NCI-H2081 (cell line): ENCODE data around the gene PIGP.
"Not testable (repeated sequence)": the region's sequence is repeated elsewhere in the genome, so short reads cannot be mapped to it uniquely, and the experiment has no call there.

Source experiments
- DNase-seq, 2 experiments: peaks; one replicate each; lab custom pipeline; 2025; lab: John Stamatoyannopoulos, UW

Gene PIGP

DNA sequence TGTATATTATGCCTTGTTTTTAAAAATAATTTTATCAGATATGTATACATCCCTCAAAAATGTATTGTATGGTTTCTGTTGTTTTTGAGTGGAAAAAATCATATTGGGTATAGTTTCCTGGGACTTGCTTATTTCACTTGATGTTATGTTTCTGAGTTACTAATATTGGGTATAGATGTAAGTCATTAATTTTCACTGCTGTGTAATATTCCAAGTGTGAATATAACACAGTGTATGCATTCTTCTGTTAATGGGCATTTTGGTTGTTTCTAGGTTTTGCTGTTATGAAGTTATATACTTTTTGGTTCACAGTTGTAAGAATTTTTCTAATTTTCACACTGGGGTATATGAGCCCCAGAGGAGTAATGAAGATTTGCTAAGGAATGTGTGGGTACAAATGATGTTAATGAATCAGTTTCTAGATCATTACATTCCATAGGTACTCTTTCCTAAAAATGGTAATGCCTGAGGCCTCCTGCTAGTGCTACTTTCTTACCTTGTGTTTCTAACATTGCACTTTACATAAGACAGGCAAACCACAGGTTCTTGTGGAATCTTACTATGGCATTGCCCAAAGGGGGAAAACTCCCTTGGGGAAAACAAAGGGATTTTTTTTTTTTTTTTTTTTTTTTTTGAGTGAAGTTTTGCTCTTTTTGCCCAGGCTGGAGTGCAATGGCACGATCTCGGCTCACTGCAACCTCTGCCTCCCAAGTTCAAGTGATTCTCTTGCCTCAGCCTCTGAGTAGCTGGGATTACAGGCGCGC is 3.4 kb upstream of the PIGP start:
- DNase-seq = no peak

DNA sequence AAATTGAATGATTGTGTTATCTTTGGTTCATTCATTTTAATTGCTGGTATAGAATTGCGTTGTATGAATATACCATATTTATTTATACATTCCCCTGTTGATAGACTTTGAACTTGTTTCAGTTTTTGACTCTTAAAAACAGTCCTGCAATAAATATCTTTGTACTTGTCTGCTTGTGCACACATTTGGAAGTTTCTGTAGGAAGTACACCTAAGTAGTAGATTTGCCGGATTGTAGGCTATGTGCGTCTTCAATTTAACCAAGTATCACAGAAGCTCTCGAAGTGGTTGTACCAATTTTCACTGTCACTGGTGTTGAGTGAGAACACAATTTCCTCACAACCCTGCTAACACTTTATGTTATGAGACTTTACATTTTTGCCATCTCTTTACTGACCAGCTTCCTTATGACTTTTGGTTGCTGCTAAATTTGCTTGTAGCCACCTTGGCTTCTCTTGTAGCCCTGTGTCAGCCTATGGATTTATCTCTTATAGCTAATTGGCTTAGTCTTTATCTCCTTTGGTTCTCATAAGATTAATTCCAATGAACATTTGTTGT is 2.4 kb upstream of the PIGP start:
- no peak for DNase-seq

DNA sequence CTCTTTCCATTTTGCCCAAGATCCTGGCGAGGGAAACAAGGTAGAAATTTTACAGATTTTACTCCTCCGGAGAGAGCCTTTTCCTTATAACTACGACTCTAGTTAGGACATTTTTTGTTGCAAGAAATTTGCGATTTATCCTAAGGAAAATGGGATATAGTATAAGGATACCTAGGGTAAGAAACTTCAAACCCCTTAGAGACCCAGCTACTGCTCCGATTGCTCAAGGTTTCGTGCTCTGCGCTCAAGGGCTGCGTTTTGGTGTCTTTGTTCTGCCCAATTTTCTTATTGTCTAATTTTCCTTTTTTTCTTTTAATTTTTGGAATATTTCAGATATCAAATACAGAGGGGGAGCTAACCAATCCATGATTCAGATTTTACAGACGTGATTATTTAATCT is 1.7 kb upstream of the PIGP start:
- peak in 1 of 2 experiments; percentile 3 for DNase-seq

DNA sequence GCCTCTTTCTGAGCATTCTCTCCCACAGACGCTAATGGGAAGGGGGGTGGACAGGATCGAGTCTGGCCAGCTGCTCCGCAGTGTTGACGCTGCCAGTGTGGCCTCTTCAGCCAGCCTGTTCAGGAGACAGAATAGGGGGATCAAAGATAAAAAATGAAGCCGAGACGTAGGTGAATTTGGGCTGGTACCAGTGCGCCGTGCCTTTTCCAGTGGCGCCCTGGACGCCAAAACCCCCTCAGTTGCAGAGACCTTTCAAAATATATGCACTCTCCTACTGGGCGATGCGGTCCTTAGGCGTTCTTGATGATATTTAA is 1.3 kb upstream of the PIGP start:
- DNase-seq = peak in 1 of 2 experiments; percentile 29

DNA sequence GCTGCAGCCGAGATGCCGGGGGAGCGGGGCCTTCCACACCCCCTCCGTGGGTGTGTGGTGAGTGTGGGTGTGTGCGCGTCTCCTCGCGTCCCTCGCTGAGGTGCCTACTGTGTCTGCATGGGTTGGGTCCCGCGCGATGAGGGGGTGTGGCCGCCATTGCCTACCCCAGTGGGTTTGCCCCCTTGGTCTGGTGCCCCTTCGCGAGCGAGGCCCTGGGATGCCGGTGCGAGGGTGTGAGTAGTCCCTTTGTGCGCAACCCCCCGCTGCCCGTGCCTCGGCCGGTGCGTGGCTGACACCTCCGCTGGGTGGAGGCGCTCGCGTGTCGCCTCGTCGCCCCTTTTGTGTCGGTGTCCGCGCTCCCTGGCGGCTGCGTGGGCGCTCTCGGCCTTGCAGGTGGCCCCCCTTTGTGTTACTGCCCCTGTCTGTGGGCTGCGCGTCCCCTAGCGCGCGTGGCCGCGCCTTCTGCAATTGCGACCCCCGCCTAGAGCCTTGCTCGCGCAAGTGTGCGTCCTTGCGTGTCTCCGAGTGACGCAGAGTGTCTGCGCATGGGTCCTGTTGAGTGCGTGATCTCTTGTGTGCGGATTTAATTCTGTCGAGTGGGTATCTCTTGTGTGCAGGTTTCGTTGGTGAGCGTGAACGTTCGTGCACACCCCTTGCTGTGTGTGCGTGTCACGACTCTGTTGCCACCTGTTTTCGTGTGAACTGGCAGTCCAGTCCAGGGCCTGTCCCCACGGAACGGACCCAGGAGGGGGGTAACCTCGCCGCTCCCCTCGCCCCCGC is 736 bp upstream of the PIGP start:
- DNase-seq = peak; percentile 52 to 58

DNA sequence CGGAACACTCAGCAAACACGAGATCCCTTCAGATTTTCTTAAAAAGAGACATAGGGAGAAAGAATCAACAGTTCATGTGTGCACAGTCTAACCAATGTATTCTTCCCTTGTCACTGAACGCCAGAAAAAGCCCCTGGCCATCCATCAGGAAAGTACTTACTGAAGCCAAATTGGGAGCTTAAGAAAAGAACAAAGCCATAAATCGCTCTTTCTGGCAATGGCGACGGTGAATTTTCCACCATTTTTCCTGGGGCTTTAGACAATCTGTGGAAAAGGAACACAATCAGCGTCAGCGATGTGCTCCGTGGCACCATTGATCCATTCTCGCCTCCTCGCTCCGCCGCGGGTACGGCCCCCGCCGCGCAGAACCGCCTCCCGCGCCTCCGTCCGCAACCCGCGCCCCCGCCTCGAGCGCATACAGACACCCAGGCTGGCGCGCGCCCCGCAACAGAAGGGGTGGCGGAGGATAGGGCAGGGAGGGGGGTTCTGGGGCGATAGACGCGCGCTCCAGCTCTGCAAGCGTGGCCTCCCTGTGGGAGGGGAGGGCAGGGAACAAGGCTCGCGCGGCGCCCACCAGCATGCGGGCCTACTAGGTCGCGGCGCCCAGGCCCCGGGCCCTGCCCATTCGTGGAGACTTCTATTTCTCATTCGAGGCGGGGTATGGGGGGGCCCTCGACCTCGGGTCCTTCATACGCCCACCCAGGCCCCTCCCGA is 440 bp downstream of the PIGP start:
- DNase-seq = peak; percentile 81 to 86

DNA sequence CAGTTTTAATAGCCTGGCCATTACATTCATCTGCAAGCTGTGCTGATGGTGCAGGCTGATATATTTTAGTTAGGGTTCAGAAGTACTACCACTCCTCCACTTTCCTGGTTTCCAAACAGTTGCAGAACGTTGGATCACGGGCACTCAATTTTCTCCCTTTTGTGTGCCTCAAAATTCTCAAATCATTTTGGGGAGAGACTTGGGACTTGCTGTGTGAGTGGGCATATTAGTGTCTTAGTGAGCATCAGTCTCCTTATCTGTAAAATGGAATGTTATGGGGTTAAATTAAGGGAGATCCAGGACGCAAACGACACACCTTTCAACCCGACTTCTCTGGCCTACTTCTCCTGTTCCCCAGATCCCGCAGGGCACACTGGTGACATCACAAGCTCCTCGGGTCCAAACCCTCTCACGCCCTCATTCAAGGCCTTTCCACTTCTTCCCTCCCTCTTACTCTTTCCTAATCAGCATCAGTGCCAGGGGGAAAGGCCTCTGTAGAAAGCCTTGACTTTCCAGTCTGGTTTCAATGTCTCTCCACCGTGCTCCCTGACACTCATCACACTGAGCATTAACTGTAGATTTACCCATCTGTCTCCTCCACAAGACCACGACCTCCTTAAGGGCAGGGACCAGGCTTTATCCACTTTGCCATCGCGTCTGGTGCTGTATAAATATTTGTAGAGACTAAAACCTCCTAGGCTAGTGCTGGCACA is 1.2 kb downstream of the PIGP start:
- peak; percentile 14 to 36 for DNase-seq

DNA sequence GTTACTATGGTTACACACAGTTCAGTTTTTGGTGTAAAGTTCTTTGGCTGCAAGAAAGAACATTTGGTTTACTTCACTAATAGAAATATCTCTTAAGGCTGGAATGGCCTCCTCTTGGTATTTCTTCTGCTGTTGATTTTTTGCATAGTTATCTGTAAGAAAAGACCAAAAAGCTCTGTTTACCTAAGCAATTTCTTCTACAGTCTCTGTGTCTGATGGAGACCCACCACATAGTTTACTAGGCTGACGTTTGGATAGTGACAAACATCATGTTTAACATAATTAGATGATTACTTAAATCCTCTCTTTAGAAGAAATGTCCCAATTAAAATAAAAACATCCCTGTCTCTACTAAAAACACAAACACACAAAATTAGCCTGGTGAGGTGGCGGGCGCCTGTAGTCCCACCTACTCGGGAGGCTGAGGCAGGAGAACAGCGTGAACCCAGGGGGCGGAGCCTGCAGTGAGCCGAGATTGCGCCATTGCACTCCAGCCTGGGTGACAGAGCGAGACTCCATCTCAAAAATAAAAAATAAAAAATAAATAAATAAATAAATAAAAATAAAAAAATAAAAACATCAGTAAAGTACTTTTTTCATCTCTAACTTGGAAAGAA is 7.2 kb downstream of the PIGP start:
- DNase-seq = no peak

DNA sequence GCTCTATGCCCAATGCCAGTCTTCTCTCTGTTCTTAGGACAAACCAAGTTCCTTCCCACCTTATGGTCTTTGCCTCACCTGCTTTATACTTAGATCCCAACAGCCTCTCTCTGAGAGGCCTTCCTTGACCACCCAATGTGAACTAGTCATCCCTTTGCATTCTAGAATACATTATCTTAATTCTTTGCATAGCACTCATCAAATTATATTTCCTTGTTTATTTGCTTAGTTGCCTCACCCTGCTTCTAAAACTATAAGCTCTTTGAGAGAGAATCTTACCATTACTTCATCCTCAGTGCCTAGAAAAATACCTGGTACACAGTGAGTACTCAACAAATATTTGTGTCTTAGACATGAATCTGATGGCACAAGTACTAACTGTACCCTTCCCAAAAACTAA is 8.0 kb downstream of the PIGP start:
- DNase-seq = no peak

DNA sequence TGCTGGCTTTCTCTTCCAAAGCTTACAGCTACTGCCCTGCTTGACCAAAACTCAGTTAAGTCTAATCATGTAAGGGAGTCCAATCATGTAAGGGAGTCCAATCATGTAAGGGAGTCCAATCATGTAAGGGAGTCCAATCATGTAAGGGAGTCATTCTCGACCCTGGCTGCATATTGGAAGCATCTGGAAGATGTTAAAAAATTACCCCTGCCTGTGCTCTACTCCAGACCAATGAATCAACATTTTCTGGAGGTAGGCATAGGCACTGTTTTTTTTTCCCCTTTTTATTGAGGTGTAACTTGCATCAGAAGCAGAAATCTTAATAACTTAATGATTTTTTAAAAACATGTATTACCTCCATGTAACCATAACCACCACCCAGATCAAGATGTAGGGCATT is 9.4 kb downstream of the PIGP start:
- no peak for DNase-seq

DNA sequence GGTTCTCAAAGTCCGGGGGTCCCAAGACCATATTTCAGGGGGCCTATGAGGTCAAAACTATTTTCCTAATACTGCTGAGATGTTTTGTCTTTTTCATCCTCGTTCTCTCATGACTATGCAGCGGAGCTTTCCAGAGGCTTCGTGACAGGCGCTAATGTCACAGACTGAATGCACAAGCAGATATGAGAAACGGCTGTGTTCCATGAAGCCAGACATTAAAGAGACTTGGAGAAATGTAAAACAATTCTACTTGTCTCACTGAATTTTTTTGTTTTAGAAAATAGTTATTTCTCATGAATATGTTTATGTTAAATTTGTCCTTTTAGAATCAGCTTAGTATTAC is 10.3 kb downstream of the PIGP start:
- DNase-seq = no peak

DNA sequence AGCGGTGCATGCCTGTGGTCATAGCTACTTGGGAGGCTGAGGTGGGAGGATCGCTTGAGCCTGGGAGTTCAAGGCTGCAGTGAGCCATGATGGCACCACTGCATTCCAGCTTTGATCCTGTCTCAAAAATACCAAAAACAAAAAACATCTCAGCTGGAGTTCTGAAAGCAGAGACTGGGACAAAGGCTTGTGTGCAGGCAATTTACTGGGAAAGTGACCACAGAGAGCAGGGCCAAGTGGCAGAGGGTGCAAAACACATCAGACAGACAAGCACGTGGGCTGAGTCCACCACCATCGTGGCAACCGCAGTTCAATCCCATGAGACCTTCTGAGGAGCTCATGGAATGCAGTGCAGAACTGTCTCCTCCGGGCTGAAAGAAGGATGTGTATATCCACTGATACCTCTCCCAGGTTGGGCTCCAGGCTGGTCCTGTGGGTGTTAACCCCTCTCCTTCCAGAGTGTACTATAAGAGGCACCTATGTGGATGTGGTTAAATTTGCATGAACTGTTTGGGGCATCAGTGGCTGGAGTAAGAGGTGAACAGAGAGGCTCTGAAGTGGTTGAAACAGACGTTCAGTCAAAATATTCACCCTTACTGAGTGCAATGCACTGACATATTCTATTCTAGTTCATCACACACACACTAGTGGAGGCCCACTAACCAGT is 10.8 kb downstream of the PIGP start:
- DNase-seq = no peak

DNA sequence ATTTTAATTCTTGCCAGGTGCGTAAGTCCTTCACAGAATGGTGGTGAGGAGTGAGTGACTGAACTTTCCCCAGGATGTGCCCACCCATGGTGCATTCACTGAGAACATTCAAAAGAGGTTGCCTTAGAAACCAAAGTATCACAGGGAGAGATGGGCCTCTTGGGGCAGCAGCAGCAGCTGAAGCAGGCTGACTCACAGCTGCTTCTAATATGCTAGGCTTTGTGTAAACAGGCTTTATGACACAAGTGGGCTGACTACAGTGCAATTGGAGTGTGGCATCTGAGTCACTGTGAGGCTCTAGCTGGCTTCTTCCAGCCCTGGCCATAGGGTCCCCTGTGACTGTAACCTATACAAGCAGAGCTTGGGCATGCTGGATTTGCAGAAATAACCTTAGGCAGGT is 12.6 kb downstream of the PIGP start:
- peak; percentile 90 to 98 for DNase-seq

DNA sequence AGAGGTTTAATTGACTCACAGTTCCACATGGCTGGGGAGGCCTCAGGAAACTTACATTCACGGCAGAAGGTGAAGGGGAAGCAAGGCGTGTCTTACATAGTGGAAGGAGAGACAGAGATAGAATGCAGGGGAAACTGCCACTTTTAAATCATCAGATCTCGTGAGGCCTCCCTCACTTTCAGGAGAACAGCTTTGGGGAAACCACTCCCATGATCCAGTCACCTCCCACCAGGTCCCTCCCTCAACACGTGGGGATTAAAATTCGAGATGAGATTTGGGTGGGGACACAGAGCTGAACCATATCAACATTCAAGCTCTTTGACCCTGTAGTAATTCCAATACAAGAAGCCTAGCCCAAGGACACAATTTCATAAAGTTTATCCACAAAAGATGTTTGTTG is 13.7 kb downstream of the PIGP start:
- DNase-seq = no peak

DNA sequence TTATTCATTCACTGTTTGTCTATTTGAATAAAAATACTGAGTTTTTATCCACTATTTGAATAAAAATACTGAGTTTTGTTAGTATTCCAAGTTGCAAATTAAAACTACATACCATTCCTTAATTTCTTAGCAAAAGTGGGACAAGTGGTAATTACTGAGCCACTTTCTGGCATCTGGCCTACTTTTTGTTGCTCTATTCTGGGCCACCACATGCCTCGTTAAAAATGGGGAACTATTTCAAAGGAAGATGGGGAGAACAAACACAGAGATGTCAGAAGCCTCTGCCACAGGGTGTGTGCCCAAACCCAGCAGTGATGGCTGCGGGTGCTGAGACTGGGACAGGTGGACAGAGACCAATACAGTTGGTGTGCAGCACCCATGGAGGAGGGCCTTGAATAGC is 14.6 kb downstream of the PIGP start:
- no peak for DNase-seq

DNA sequence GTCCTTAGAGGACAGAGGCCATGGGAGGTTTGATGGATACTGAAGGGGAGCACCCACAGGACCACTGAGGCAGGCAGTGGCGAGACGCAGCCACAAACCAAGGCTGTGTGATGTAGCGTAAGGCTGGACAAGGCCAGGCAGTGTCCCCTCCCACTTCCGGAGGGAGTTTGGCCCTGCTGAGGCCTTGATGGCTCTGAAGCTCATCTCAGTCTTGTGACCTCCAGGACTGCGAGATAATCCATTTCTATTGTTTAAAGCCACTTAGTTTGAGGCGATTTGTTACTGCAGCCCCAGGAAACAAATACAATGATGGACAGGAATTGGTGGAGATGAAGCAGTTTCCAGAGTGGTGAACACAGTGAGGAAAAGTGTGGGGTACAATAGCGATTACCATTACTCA is 15.3 kb downstream of the PIGP start:
- no peak for DNase-seq

DNA sequence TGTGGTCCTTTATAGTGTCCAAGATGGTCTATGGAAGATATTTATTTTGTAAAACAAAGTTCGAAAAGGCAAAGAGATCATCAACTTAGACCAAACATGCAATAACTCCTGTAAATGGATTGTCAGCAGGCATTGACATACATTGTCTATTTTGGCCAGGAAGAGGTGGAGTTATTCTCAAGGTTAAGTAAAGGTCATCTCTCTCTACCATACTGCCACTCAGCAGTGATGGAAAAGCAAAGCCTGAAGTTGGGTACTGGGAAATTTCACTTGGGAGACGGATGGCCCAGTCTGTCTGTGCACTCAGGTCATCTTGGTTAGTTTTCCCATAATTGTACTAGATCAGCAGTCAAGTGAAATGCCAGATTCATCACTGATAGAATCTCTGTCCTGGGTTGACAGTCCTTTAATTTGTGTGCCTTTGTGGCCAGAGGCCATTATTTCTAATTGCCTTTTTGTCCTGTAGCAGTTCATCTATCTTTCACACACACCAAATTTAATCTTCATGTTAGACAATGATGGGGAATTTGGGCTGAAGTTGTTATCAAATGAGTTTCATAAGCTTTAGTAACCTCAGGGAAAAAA is 17.5 kb downstream of the PIGP start:
- DNase-seq = no peak

DNA sequence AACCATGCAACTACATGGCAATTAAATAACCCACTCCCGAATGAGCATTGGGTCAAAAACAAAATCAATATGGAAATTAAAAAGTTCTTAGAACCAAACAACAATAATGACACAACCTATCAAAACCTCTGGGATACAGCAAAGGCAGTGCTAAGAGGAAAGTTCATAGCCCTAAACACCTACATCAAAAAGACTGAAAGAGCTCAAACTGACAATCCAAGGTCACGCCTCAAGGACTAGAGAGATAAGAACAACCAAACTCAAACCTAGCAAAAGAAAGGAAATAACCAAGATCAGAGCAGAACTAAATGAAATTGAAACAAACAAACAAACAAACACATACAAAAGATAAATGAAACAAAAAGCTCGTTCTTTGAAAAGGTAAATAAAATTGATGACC is 23.1 kb downstream of the PIGP start:
- not testable (repeated sequence) for DNase-seq

DNA sequence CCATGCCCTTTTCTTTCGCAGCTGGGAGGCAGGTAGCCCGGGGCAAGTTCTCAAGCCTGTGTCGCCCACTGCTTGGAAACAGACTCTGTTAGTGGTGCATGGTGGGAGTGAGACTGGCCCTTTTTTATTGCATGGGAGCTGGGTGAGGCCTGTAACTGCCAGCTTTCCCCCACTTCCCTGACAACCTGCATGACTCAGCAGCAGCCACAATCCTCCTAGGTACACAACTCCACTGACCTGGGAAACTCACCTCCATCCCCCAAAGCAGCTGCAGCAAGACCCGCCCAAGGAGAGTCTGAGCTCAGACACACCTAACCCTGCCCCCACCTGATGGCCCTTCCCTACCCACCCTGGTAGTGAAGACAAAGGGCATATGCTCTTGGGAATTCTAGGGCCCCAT is 25.8 kb downstream of the PIGP start:
- no peak for DNase-seq

DNA sequence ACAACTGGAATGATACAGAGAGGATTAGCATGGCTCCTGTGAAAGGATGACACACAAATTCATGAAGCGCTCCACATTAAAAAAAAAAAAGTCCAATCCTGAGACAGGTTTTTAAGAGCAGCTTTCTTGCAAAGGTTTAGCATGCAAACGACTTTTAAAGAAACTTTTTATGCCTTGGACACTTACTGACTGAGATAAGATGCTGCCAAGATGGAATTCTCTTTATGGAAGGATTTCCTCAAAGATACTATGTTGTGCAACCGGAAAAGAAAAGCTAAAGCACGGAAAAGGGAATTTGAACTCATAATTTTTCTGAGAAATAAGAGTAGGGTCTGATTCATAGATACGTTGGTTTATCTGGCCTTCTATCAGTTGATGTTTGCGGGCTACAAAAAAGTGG is 27.3 kb downstream of the PIGP start:
- DNase-seq = no peak

DNA sequence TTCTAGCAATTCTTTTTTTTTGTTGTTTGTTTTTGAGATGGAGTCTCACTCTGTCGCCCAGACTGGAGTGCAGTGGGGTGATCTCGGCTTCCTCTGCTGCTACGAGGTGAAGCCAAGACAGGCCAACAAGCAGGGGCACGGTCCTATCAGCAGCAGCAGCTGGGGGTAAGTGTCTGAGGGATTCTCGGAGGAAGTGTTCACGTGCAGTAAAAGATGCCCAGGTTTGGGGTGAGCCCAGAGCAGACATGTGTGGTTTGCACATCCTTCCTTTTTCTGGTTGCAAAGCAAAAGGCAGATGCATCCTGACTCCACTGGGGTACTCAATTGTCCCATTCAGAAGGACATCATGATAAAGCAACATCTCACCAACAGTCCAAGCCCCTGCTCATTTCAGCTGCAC is 27.7 kb downstream of the PIGP start:
- no peak for DNase-seq
